ENCODE data around the gene MAP7D2. TPM values are rescaled to one million over a fixed set of nuclear protein-coding genes. Genes with fewer than 3 reads are reported as not detected.

MAP7D2 gene
- total and polyA plus RNA-seq, 9 of the 15 experiments (the other 6 are each of a cell fraction or from before 2014, with no cell fraction given): 0.01 to 0.04 (median 0.03) TPM; not detected in 4

DNA sequence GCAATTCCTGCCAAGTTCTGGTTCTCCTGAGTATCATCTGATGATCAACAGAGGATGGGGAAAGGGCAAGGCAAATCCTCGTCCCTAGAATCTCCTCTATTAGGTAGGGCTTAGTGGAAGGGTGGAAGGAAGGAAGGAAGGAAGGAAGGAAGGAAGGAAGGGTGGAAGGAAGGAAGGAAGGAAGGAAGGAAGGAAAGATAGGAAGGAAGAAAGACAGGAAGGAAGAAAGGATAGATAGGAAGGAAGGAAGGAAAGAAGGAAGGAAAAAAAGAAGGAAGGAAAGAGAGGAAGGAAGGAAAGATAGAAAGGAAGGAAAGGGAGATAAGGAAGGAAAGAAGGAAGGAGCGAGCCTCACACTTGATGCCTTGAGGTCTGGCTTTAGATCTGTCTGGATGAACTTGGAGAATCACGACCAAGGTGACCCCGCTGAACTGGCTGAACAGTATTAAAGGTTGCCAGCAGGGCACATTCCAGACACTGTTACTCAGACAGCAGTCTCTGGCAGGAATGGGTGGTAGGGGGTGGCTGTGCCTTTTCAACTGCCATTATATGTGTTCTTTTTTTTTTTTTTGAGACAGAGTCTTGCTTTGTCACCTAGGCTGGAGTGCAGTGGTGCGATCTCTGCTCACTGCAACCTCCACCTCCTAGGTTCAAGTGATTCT, 57.1 kb downstream of the MAP7D2 start (continued):
- TF ChIP-seq, protein P1, sequence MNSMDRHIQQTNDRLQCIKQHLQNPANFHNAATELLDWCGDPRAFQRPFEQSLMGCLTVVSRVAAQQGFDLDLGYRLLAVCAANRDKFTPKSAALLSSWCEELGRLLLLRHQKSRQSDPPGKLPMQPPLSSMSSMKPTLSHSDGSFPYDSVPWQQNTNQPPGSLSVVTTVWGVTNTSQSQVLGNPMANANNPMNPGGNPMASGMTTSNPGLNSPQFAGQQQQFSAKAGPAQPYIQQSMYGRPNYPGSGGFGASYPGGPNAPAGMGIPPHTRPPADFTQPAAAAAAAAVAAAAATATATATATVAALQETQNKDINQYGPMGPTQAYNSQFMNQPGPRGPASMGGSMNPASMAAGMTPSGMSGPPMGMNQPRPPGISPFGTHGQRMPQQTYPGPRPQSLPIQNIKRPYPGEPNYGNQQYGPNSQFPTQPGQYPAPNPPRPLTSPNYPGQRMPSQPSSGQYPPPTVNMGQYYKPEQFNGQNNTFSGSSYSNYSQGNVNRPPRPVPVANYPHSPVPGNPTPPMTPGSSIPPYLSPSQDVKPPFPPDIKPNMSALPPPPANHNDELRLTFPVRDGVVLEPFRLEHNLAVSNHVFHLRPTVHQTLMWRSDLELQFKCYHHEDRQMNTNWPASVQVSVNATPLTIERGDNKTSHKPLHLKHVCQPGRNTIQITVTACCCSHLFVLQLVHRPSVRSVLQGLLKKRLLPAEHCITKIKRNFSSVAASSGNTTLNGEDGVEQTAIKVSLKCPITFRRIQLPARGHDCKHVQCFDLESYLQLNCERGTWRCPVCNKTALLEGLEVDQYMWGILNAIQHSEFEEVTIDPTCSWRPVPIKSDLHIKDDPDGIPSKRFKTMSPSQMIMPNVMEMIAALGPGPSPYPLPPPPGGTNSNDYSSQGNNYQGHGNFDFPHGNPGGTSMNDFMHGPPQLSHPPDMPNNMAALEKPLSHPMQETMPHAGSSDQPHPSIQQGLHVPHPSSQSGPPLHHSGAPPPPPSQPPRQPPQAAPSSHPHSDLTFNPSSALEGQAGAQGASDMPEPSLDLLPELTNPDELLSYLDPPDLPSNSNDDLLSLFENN (IDR thresholded peaks at IDR 0.05; ENCODE audit: low read depth in 2 of 2, low read length in 2 of 2): no peak
- TF ChIP-seq ZNF431 (CRISPR knock-in tag; IDR thresholded peaks at IDR 0.05) (no peak), PTBP1 (IDR thresholded peaks at IDR 0.05; ENCODE audit: low read depth, low read length) (no peak), ARHGAP35 (IDR thresholded peaks at IDR 0.05; ENCODE audit: partially characterized antibody) (no peak)
- TF ChIP-seq, protein P2, sequence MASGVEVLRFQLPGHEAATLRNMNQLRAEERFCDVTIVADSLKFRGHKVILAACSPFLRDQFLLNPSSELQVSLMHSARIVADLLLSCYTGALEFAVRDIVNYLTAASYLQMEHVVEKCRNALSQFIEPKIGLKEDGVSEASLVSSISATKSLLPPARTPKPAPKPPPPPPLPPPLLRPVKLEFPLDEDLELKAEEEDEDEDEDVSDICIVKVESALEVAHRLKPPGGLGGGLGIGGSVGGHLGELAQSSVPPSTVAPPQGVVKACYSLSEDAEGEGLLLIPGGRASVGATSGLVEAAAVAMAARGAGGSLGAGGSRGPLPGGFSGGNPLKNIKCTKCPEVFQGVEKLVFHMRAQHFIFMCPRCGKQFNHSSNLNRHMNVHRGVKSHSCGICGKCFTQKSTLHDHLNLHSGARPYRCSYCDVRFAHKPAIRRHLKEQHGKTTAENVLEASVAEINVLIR (CRISPR knock-in tag; IDR thresholded peaks at IDR 0.05): no peak

DNA sequence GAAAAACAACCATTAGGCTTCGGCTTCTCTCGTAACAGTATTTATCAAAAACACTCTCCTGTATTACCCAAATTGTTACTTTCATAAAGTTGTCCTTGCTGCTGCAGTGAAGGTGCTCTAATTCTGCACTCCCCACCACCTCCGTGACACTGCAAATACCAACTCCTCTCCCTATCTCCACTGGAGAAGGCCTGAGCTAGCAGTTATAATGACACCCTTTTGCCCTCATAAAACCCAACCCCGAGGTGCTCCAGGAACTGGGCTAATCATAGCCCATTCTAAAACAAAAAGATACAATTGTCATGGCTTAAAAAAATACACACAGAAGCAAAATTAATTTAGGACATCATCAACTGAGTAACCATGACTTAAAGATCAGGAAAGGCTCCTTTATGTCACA, 59.2 kb downstream of the MAP7D2 start:
- WGBS (ENCODE audit: insufficient coverage, low coverage, missing lambda C conversion rate): 0% methylated on average over 3 of the region's 4 CpGs
- no peaks in the 10 kb centered on the region for H3K9me3 ChIP-seq (replicated peaks; ENCODE audit: control insufficient read depth, insufficient read depth, low read depth, low read length)
- no peak overlapping the region for H2AFZ ChIP-seq (ENCODE audit: low read depth, low read length)
- no peak for DNase-seq (ENCODE audit: extremely low read depth in 1 of 4, low spot score in 3 of 4)
- ChIA-PET CTCF (ENCODE audit: low intra/inter-chr PET ratio) (no interaction called here), POLR2A (no interaction called here)
- no peak overlapping the region for H3K4me2 ChIP-seq (ENCODE audit: insufficient read depth, low read length)
- no peaks in the 10 kb centered on the region for H3K9me1 ChIP-seq (ENCODE audit: control insufficient read depth, insufficient read depth, low read length)
- no peak overlapping the region for H3K4me3 ChIP-seq
- H3K36me3 ChIP-seq (ENCODE audit: control insufficient read depth, insufficient read depth, low read length): no peaks in the 10 kb centered on the region
- no peak overlapping the region for H3K9ac ChIP-seq (ENCODE audit: insufficient read depth in 1 of 2, low read depth in 2 of 2, low read length in 2 of 2)
- H4K20me1 ChIP-seq (replicated peaks; ENCODE audit: control insufficient read depth, insufficient read depth, low read length): no peaks in the 10 kb centered on the region
- no peak overlapping the region for H3K27ac ChIP-seq (ENCODE audit: extremely low read depth, low read depth, low read length)
- no peak for ATAC-seq
- H3K79me2 ChIP-seq (ENCODE audit: control insufficient read depth, insufficient read depth, low read length): no peaks in the 10 kb centered on the region
- peaks cover 0 to 12% of the 10 kb centered on the region in 2 experiments; a peak in 3 of 5 replicates for H3K27me3 ChIP-seq (ENCODE audit: control insufficient read depth in 2 of 2, insufficient read depth in 2 of 2, low read length in 2 of 2)
- FAIRE-seq: no peak
- in situ Hi-C loops (cut with MboI) (no loop called here), intact Hi-C loops (cut with micrococcal nuclease) (no loop called here)
- BruUV-seq (replicated peaks): no TSS peak
- H3K4me1 ChIP-seq (replicated peaks in 1 of 2; ENCODE audit: control insufficient read depth in 2 of 2, insufficient read depth in 2 of 2, low read length in 2 of 2): no peaks in the 10 kb centered on the region
- TF ChIP-seq NFE2L1 (tag; IDR thresholded peaks at IDR 0.05; ENCODE audit: borderline replicate concordance, low read depth) (no peak), FOXK1 (CRISPR knock-in tag; IDR thresholded peaks at IDR 0.05; ENCODE audit: borderline replicate concordance) (no peak), PHF8 (IDR thresholded peaks at IDR 0.05; ENCODE audit: borderline replicate concordance, low read length) (no peak), ZBED1 (IDR thresholded peaks at IDR 0.05) (no peak), RHOXF2B (CRISPR knock-in tag; conservative IDR thresholded peaks at IDR 0.05) (no peak), ETV6 (IDR thresholded peaks at IDR 0.05; ENCODE audit: borderline replicate concordance in 1 of 2, low read depth in 2 of 2, low read length in 1 of 2) (no peak), ETV6 (CRISPR knock-in tag; IDR thresholded peaks at IDR 0.05; ENCODE audit: borderline replicate concordance) (no peak)
- TF ChIP-seq, protein P3, sequence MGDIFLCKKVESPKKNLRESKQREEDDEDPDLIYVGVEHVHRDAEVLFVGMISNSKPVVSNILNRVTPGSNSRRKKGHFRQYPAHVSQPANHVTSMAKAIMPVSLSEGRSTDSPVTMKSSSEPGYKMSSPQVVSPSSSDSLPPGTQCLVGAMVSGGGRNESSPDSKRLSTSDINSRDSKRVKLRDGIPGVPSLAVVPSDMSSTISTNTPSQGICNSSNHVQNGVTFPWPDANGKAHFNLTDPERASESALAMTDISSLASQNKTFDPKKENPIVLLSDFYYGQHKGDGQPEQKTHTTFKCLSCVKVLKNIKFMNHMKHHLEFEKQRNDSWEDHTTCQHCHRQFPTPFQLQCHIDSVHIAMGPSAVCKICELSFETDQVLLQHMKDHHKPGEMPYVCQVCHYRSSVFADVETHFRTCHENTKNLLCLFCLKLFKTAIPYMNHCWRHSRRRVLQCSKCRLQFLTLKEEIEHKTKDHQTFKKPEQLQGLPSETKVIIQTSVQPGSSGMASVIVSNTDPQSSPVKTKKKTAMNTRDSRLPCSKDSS (IDR thresholded peaks at IDR 0.05; ENCODE audit: low read depth, partially characterized antibody): no peak
- TF ChIP-seq, protein P4, sequence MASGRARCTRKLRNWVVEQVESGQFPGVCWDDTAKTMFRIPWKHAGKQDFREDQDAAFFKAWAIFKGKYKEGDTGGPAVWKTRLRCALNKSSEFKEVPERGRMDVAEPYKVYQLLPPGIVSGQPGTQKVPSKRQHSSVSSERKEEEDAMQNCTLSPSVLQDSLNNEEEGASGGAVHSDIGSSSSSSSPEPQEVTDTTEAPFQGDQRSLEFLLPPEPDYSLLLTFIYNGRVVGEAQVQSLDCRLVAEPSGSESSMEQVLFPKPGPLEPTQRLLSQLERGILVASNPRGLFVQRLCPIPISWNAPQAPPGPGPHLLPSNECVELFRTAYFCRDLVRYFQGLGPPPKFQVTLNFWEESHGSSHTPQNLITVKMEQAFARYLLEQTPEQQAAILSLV (tag; IDR thresholded peaks at IDR 0.05): no peak
